ENCODE measurements around the gene ENAH. TPM values are rescaled to one million over a fixed set of nuclear protein-coding genes. Genes with fewer than 3 reads are reported as not detected.
A peak's percentile ranks its signal among the peaks of the same experiment; 100 is the strongest.

Gene ENAH
- total RNA-seq, 1 donor from 2014 or later: 50.0 TPM

DNA sequence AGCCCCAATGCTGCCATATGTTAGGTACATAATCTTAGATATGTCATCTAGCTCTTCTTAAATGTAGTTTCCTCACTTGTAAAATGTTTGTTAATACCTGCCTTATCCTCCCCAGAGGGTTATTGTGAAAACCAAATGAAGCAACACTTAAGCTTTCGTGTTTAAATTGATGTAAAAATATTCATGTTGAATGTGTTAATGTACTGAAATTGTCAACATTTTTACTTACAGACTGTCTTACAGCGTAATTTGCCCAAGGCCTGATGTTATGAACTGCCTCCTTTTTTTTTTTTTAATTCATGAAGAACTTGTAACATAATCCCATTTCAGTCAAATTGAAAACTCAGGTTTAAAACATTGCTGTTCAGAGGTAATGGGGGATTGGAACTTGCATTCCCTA is 25.6 kb upstream of the ENAH start:
- TF ChIP-seq CTCF (IDR thresholded peaks at IDR 0.05; ENCODE audit: insufficient read depth, low read length, severe bottlenecking): no peak
- Histone ChIP-seq H3K36me3 (ENCODE audit: control insufficient read depth, insufficient read depth, low read length) (no peaks in the 10 kb centered on the region), H3K4me3 (ENCODE audit: low read depth, low read length) (no peak overlapping the region), H3K27me3 (ENCODE audit: control insufficient read depth, insufficient read depth, low read length) (peaks cover 4% of the 10 kb centered on the region)
- no peak for DNase-seq (ENCODE audit: low read depth)
- no peak for FAIRE-seq

DNA sequence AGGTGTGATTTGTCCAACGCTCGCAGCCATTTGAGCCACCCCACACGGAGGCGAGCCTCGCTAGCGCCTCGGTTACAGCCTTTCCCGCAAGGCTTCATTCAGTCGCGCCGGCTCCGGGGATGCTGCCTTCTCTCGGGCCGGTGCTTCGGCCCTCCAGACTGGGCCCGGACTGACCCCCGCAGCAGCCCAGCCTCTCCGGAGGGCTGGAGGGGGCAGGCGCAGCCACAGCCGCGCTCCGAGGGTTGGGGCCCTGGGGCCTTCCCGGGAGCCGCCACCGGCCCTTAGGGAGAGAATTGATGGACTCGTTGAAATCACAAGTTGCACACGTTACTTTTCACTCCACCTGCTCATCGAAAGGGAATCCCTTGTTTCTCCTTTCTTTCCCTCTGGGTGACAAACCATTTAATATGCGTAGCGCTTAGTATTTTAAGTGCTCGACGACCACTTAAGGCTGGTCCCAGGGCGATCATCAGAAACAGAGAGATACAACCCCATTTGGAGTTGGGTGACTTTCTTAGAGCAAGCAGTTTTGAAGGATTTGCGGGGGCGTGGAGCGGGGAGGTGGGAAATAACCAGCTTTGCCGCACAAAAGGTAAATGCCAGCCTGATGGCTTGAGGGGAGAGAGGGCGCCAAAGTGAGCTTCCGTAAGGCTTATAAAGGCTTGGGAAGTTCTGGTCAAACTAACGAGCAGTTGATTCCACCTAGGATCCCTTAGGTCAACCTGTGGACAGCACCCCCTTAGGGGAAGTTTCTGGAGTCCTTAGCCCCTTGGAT is 24.6 kb upstream of the ENAH start:
- Histone ChIP-seq H3K4me3 (ENCODE audit: low read depth, low read length) (peak overlapping the region; percentile 4), H3K27me3 (ENCODE audit: control insufficient read depth, insufficient read depth, low read length) (peaks cover 4% of the 10 kb centered on the region), H3K36me3 (ENCODE audit: control insufficient read depth, insufficient read depth, low read length) (no peaks in the 10 kb centered on the region)
- DNase-seq (ENCODE audit: low read depth) (no peak), FAIRE-seq (no peak)
- TF ChIP-seq CTCF (IDR thresholded peaks at IDR 0.05; ENCODE audit: insufficient read depth, low read length, severe bottlenecking): no peak

DNA sequence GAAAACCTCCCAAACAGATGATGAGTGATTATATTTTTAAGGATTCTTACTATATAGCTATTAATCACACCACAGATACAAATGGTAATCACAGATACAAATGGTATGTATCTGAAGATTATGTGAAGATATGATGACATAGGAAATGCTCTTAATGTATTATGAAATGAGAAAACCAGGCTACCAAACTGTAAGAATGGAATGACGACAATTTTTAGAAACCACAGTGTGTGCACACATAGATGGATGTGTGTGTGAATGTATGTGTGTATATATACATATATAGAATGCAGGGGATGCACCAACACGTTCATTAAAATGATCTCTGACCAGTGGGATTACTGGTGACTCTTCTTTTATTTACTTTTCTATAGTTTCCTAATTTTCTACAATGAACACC is 21.5 kb upstream of the ENAH start:
- no peaks in the 10 kb centered on the region for H3K36me3 ChIP-seq (ENCODE audit: control insufficient read depth, insufficient read depth, low read length)
- peaks cover 4% of the 10 kb centered on the region for H3K27me3 ChIP-seq (ENCODE audit: control insufficient read depth, insufficient read depth, low read length)
- TF ChIP-seq CTCF (IDR thresholded peaks at IDR 0.05; ENCODE audit: insufficient read depth, low read length, severe bottlenecking): no peak
- no peak for DNase-seq (ENCODE audit: low read depth)
- FAIRE-seq: no peak
- no peak overlapping the region for H3K4me3 ChIP-seq (ENCODE audit: low read depth, low read length)

DNA sequence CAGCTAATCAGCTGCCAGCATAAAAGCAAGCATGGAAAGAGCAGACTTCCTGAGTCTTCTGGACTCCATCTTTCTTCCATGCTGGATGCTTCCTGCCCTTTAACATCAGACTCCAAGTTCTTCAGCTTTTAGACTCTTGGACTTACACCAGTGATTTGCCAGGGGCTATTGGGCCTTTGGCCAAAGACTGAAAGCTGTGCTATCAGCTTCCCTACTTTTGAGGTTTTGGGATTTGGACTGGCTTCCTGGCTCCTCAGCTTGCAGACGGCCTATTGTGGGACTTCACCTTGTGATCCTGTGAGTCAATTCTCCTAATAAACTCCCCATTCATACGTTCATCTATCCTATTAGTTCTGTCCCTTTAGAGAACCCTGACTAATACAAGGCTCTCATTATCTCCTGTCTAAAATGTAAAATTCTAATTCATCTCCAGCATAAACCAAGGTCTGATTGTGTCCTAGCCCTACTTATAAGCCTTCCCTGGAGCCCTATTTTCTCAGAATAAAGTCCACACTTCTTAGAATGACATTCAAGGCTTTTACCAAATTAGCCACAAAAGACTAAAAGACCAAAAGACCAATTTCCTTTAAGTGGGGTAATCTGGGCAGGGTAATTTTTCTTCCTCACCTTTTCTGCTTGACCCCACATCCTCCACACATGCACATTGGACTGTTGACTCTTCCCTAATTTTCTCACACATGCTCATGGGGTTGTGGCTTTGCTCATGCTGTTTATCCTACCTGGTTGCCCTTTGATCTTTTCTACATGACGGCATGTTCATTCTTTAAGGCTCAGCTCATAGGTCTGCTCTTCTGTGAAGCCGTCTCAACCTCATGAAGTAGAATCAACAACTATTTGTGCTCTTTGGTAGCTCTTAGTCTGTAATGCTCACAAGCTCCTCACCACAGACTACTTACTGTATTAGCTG is 18.1 kb upstream of the ENAH start:
- Histone ChIP-seq H3K4me3 (ENCODE audit: low read depth, low read length) (no peak overlapping the region), H3K36me3 (ENCODE audit: control insufficient read depth, insufficient read depth, low read length) (no peaks in the 10 kb centered on the region), H3K27me3 (ENCODE audit: control insufficient read depth, insufficient read depth, low read length) (no peaks in the 10 kb centered on the region)
- peak; percentile 31 for DNase-seq (ENCODE audit: low read depth)
- no peak for FAIRE-seq
- TF ChIP-seq CTCF (IDR thresholded peaks at IDR 0.05; ENCODE audit: insufficient read depth, low read length, severe bottlenecking): no peak

- FAIRE-seq (no peak), DNase-seq (ENCODE audit: low read depth) (no peak)
- H3K4me3 ChIP-seq (ENCODE audit: low read depth, low read length): no peak overlapping the region
- no peak for TF ChIP-seq CTCF (IDR thresholded peaks at IDR 0.05; ENCODE audit: insufficient read depth, low read length, severe bottlenecking)
- H3K27me3 ChIP-seq (ENCODE audit: control insufficient read depth, insufficient read depth, low read length): no peaks in the 10 kb centered on the region
- no peaks in the 10 kb centered on the region for H3K36me3 ChIP-seq (ENCODE audit: control insufficient read depth, insufficient read depth, low read length)
These were observed 17.4 kb upstream of the ENAH start for GRCh38 chr1:225670356-225670755.

Data from bronchial epithelial cell (primary cell).